GM06990 (cell line): ENCODE data around the gene ZNF346.

Source experiments
- DNase-seq: peaks from one replicate; pipeline ENCODE4 v3.0.0-alpha.2; 2011; ENCODE audit not compliant: insufficient read length; ENCODE audit errors: extremely low read depth
- H3K27me3 ChIP-seq: replicated peaks from 2 replicates; pipeline ENCODE4 v1.6.0; 2011; ENCODE audit warnings: low read length; ENCODE audit not compliant: control insufficient read depth, insufficient read depth
- H3K36me3 ChIP-seq: 2 replicates; pipeline ENCODE4 v1.5.1; 2011; ENCODE audit warnings: low read length; ENCODE audit not compliant: control insufficient read depth, insufficient read depth
- H3K4me3 ChIP-seq: replicated peaks from 2 replicates; pipeline ENCODE4 v1.5.1; 2011; ENCODE audit warnings: low read depth, mild to moderate bottlenecking, control low read depth, low read length
- TF ChIP-seq, protein P1 (sequence below): IDR thresholded peaks from 2 replicates; pipeline ENCODE4 v1.5.1; 2011; ENCODE audit warnings: low read length, control low read depth, mild to moderate bottlenecking, inconsistent platforms; ENCODE audit not compliant: insufficient read depth, poor library complexity, severe bottlenecking

Gene ZNF346

DNA sequence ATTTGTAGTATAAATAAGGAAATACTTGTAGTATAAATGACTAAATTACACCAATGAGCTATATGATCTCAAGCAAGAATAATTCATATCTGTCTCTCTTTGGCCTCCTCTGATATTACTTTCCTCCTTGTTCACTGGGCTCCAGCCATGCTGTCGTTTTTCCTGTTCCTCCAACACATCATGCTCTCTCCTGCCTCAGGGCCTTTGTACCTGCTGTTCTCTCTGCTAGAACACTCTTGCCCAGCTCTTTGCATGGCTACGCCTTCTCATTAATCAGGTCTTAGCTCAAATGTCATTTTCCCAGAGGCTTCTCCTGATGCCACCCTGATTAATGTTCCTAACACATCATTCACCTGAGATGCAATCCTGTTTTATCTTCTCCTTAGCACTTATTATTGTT lies 2.5 kb upstream of the ZNF346 start:
- TF ChIP-seq, protein P1, sequence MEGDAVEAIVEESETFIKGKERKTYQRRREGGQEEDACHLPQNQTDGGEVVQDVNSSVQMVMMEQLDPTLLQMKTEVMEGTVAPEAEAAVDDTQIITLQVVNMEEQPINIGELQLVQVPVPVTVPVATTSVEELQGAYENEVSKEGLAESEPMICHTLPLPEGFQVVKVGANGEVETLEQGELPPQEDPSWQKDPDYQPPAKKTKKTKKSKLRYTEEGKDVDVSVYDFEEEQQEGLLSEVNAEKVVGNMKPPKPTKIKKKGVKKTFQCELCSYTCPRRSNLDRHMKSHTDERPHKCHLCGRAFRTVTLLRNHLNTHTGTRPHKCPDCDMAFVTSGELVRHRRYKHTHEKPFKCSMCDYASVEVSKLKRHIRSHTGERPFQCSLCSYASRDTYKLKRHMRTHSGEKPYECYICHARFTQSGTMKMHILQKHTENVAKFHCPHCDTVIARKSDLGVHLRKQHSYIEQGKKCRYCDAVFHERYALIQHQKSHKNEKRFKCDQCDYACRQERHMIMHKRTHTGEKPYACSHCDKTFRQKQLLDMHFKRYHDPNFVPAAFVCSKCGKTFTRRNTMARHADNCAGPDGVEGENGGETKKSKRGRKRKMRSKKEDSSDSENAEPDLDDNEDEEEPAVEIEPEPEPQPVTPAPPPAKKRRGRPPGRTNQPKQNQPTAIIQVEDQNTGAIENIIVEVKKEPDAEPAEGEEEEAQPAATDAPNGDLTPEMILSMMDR = no peak
- H3K36me3 ChIP-seq = no peaks in the 10 kb centered on the region
- no peak for DNase-seq
- no peak overlapping the region for H3K4me3 ChIP-seq
- H3K27me3 ChIP-seq = no peaks in the 10 kb centered on the region

DNA sequence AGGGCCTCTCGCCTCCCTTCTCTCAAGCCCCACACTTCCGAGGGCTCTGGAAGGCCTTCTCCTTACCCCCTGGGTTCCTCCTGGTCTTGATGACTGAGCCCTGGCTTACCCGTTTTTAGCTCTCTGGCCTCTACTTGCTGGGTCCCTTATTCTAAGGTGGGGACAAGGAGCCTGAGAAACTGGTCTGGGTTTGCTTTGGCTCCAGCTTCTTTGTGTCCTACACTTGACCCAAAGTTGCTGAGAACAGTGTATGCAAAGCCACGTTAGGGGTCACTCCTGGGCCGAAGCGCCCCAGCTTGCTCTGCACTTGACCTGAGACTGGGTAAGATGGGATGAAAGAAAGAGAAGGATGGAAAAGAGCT lies 788 bp downstream of the ZNF346 start:
- TF ChIP-seq, protein P1 = no peak
- H3K4me3 ChIP-seq = peak overlapping the region; percentile 96
- no peaks in the 10 kb centered on the region for H3K36me3 ChIP-seq
- DNase-seq = no peak
- no peaks in the 10 kb centered on the region for H3K27me3 ChIP-seq

- Histone ChIP-seq H3K27me3 (no peaks in the 10 kb centered on the region), H3K36me3 (no peaks in the 10 kb centered on the region; the same call in 1 of the 2 replicates), H3K4me3 (no peak overlapping the region)
- no peak for DNase-seq
- TF ChIP-seq, protein P1 = no peak
Observed at GRCh38 chr5:177024559-177024958, 2.1 kb downstream of the ZNF346 start.

- Histone ChIP-seq H3K4me3 (no peak overlapping the region), H3K36me3 (no peaks in the 10 kb centered on the region; the same call in 1 of the 2 replicates), H3K27me3 (no peaks in the 10 kb centered on the region)
- DNase-seq = no peak
- TF ChIP-seq, protein P1 = no peak
Observed at GRCh38 chr5:177025101-177025601, 2.7 kb downstream of the ZNF346 start.

GRCh38 chr5:177027665-177028064 lies 5.2 kb downstream of the ZNF346 start:
- Histone ChIP-seq H3K4me3 (no peak overlapping the region), H3K36me3 (no peaks in the 10 kb centered on the region; the same call in 1 of the 2 replicates), H3K27me3 (no peaks in the 10 kb centered on the region)
- no peak for DNase-seq
- TF ChIP-seq, protein P1 = no peak

GRCh38 chr5:177029498-177029897 lies 7.0 kb downstream of the ZNF346 start:
- Histone ChIP-seq H3K4me3 (no peak overlapping the region), H3K27me3 (no peaks in the 10 kb centered on the region), H3K36me3 (no peaks in the 10 kb centered on the region; the same call in none of the 2 replicates)
- no peak for DNase-seq
- TF ChIP-seq, protein P1 = no peak
